HG03469 (cell line): ENCODE measurements around the gene PPP1R2C.

Experiments
- ATAC-seq: cut with Tn5 transposase; IDR thresholded peaks from one replicate; pipeline ENCODE4 v1.9.1; 2021; ENCODE audit warnings: mild to moderate bottlenecking, moderate library complexity, moderate number of reproducible peaks; ENCODE audit not compliant: unreplicated experiment

Gene PPP1R2C

DNA sequence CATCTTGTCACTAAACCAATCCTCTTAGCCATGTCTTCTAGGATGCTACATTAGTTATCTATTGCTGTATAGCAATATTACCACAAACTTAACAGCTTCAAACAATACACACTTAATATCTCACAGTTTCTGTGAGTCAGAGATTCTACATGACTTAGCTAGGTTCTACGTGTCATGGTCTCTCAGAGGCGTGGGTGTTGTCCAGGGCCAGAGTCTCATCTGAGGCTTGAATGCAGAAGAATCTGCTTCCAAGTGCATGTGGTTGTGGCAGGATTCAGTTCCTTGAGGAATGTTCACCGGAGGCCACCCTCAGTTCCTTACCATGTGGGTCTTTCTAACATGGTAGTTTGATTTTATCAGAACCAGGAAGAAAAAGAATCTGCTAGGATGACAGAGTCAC, 26.4 kb downstream of the PPP1R2C start:
- ATAC-seq, result no peak

DNA sequence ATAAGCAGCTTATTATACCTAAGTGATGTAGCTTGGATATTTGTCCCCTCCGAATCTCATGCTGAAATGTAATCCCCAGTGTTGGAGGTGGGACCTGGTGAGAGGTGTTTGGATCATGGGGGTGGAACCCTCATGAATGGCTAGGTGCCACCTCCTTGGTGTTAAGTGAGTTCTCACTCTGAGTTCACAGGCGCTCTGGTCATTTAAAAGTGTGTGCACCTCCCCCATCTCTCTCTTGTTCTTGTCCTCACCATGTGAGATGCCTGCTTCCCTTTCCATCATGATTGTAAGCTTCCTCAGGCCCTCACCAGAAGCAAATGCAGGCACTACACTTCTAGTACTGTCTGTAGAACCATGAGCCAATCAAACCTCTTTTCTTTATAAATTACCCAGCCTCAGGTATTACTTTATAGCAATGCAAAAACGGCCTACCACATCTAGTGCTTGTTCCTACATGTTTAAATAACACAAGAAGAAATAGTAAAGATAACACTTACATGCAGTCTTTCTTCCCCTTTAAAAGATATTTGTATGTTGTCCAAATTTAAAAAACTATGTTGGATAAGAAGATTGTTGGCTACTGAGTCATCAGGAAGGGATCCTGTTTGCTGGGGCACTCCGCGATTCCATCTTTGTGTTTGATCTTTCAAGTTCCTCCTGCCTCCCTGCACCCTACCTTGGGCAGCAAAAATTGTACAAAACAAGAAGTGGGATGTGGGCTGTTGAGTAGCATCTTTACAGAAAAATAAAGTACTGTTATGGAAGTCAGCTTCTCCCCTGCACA, 29.7 kb downstream of the PPP1R2C start:
- ATAC-seq, result no peak

DNA sequence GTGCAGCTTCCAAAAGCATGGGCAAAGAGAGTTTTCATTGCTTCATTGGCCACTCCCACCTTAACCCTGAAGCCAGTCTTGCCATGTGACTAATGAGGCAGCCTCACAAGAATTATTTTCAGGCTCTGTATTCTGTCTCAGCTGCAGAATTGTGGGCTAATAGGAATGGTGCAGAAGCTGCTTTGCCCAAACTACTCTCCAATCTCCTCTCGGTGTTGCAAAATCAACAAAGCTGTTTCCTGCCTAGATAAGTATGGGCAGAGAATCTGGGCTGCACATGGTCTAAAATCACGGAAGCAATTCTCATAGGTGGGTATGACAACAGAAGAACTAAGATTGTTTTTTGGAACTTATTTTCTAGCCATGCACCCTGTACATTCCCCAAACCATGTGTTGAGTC, 31.4 kb downstream of the PPP1R2C start:
- ATAC-seq, result no peak

DNA sequence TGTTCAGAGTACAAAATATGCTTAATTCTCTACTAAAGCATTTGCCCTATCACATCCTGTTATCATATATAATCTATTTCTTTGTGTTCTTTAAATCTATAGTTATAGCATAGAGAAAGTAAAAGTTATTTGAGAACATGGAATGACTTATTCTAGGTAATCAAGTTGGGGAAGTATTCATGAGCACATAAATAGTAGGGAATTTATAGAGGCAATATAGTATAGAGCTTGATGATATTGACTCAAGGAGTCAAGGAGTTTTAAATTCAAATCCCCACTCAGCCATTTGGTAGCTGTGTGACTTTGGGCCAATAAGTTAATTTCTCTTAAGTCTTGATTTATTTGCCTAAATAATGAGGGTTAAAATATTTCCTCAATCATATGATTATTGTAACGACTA, 37.5 kb downstream of the PPP1R2C start:
- ATAC-seq, result no peak

DNA sequence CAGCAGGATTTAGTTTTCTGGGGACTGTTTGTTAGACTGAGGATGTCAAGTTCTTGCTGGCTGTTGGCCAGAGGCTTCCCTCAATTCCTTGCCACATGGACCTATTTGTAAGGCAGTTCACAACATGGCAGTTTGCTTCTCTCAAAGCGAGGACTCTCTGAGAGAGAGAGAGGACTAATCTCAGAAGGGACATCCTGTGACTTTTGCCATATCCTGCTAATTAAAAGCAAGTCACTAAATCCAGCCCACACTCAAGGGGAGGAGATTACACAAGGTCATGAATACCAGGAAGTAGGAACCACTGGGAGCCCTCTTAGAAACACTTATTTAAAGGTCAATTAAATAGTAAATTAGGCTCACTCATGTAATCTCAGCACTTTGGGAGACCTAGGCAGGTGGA, 38.2 kb downstream of the PPP1R2C start:
- no peak for ATAC-seq

DNA sequence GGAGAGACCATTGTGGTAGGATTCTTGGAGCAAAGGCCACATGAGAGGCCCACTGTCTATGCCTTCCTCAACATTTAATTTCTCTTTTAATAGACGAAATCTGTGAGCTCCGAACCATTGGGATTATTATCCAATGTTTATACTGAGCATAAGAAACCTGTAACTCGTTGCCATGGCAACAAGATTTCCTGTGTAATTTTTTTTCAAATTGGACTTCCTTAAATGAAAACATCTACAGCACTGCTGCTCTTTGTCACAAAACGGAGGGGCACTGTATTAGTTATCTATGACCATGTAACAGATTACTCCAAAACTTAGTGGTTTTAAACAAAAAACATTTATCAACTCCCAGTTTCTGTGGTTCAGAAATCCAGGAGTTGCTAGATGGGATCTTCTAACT, 38.7 kb downstream of the PPP1R2C start:
- ATAC-seq, result no peak

DNA sequence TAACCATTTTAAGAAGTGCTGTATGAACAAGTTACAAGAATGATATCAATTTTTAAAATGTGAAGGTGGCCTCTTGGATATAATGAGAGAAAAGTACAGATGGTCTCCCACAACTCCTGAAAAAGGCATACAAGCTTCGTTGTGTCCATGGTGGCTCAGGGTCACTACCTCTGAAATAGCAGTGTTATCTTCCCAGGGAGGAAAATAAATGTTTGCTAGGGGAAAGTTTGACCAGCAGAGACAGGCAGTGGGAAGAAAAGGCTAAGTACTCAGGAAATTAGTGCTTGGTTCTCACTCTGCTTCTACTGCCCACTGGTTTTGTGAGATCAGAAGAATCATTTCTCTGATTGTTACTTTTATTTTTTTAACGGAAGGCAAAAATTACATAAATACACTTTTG, 39.4 kb downstream of the PPP1R2C start:
- ATAC-seq, result no peak

DNA sequence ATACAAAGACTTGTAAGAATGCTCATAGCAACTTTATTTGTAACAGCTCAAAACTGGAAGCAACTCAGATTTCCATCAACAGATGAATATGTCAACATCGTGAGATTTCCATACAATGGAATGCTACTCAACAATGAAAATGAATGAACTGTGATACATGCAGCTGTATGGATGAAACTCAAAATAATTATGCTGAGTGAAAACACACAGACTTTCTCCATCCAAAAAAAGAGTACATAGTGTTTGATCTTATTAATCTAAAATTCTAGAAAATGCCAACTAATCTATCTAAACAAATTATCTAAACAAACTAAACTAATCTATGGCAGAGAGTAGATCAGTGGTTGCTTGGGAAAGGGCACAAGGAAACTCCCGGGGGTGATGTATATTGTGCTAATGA, 42.7 kb downstream of the PPP1R2C start:
- ATAC-seq, result no peak

DNA sequence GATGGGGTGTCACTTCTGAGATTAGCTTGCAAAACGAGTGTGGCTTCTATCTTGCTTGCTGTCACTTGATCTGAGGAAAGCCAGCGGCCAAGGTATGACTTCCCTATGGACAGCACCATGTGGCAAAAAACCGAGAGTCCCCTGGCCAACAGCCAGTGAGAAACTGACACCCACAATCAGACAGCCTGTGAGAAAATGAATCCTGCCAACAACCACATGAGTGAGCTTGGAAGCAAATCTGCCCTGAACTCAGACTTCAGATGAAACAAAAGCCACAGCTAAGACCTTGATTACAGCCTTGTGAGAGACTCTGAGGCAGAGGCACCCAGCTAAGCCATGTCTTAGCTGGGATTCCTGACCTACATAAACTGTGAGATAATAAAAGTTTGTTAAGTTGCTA, 45.5 kb downstream of the PPP1R2C start:
- no peak for ATAC-seq
